HEK293T (cell line): ENCODE measurements around the gene PEA15.

Experiments used
- CTCF ChIA-PET: fragments of 350-600 bp; formaldehyde crosslinking; extraction: SDS; loops from one replicate; lab custom pipeline; 2021; ENCODE audit warnings: antibody characterized with exemption, inconsistent platforms; lab: Yijun Ruan, JAX
- POLR2A ChIA-PET: fragments of 350-600 bp; formaldehyde crosslinking; extraction: SDS; loops from one replicate; lab custom pipeline; 2020; ENCODE audit warnings: antibody characterized with exemption, inconsistent platforms; lab: Yijun Ruan, JAX
- DNase-seq: peaks from one replicate; pipeline ENCODE4 v3.0.0; 2012; ENCODE audit warnings: mixed read lengths; ENCODE audit errors: extremely low spot score
- ARNT ChIP-seq: fragments of 450-650 bp; IDR thresholded peaks from 2 replicates; pipeline ENCODE4 v1.6.1; 2017; ENCODE audit warnings: mild to moderate bottlenecking
- BHLHE40 ChIP-seq: fragments of 450-650 bp; IDR thresholded peaks from 2 replicates; pipeline ENCODE4 v1.6.1; 2016; ENCODE audit warnings: mild to moderate bottlenecking, moderate library complexity, borderline replicate concordance
- CTBP1 ChIP-seq: fragments of 450-650 bp; IDR thresholded peaks from 2 replicates; pipeline ENCODE4 v1.6.1; 2016; ENCODE audit warnings: borderline replicate concordance
- ELF4 ChIP-seq: fragments of 450-650 bp; IDR thresholded peaks from 2 replicates; pipeline ENCODE4 v1.6.1; 2017; ENCODE audit warnings: antibody characterized with exemption
- FOXA1 ChIP-seq: fragments of 450-650 bp; IDR thresholded peaks from 2 replicates; pipeline ENCODE4 v1.6.1; 2016; ENCODE audit warnings: mild to moderate bottlenecking
- FOXK2 ChIP-seq: fragments of 450-650 bp; IDR thresholded peaks from 2 replicates; pipeline ENCODE4 v1.6.1; 2016; ENCODE audit warnings: mild to moderate bottlenecking
- FOXM1 ChIP-seq: fragments of 450-650 bp; IDR thresholded peaks from 2 replicates; pipeline ENCODE4 v1.6.1; 2017; ENCODE audit warnings: mild to moderate bottlenecking, borderline replicate concordance
- HDGF ChIP-seq: fragments of 450-650 bp; IDR thresholded peaks from 2 replicates; pipeline ENCODE4 v1.6.1; 2017; ENCODE audit warnings: antibody characterized with exemption, borderline replicate concordance
- L3MBTL2 ChIP-seq: fragments of 450-650 bp; conservative IDR thresholded peaks from 2 replicates; pipeline ENCODE4 v1.6.1; 2016; ENCODE audit warnings: mild to moderate bottlenecking
- LEF1 ChIP-seq: fragments of 450-650 bp; IDR thresholded peaks from 2 replicates; pipeline ENCODE4 v1.6.1; 2017; ENCODE audit warnings: mild to moderate bottlenecking, borderline replicate concordance
- NFRKB ChIP-seq: fragments of 450-650 bp; IDR thresholded peaks from 2 replicates; pipeline ENCODE4 v1.6.1; 2016; ENCODE audit warnings: mild to moderate bottlenecking, moderate library complexity
- PKNOX1 ChIP-seq: fragments of 450-650 bp; IDR thresholded peaks from 2 replicates; pipeline ENCODE4 v1.6.1; 2016
- SP1 ChIP-seq: fragments of 450-650 bp; IDR thresholded peaks from 2 replicates; pipeline ENCODE4 v1.6.1; 2017
- SUZ12 ChIP-seq: fragments of 450-650 bp; IDR thresholded peaks from 2 replicates; pipeline ENCODE4 v1.6.1; 2016; ENCODE audit warnings: mild to moderate bottlenecking
- TARDBP ChIP-seq: fragments of 450-650 bp; IDR thresholded peaks from 2 replicates; pipeline ENCODE4 v1.6.1; 2016
- ZNF384 ChIP-seq: fragments of 450-650 bp; IDR thresholded peaks from 2 replicates; pipeline ENCODE4 v1.6.1; 2016

The PEA15 gene

DNA sequence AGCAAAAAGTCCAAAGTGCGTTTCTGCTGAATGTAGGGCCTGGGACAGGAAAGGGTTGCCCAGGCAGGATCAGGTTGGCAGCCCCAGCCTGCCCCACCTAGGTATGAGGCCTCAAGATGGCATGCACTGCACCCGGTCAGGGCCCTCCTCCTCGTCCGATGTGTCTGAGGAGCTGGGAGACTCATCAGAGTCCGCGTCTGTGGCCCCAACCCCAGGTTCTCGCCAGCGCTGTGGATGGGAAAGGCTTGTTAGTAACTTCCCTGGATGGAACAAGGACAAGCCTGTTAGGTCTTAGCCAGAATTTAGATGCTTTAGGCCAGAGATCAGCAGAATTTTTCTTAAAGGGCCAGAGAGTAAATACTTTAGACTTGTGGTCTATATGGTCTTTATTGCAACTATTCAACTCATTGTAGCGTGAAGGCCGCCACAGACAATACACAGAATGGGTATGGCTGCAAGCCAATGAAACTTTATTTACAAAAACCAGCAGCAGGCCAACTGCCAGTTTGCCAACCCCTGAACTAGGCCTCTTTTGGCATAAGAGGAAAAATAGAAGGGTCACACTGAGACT lies 12.4 kb downstream of the PEA15 start:
- ChIA-PET POLR2A (no interaction called here), CTCF (no interaction called here)
- TF ChIP-seq ZNF384, result no peak
- TF ChIP-seq TARDBP, result no peak
- TF ChIP-seq NFRKB, result no peak
- no peak for TF ChIP-seq SUZ12
- TF ChIP-seq FOXM1, result no peak
- no peak for TF ChIP-seq ELF4
- no peak for TF ChIP-seq LEF1
- TF ChIP-seq BHLHE40, result no peak
- TF ChIP-seq PKNOX1, result no peak
- no peak for DNase-seq

DNA sequence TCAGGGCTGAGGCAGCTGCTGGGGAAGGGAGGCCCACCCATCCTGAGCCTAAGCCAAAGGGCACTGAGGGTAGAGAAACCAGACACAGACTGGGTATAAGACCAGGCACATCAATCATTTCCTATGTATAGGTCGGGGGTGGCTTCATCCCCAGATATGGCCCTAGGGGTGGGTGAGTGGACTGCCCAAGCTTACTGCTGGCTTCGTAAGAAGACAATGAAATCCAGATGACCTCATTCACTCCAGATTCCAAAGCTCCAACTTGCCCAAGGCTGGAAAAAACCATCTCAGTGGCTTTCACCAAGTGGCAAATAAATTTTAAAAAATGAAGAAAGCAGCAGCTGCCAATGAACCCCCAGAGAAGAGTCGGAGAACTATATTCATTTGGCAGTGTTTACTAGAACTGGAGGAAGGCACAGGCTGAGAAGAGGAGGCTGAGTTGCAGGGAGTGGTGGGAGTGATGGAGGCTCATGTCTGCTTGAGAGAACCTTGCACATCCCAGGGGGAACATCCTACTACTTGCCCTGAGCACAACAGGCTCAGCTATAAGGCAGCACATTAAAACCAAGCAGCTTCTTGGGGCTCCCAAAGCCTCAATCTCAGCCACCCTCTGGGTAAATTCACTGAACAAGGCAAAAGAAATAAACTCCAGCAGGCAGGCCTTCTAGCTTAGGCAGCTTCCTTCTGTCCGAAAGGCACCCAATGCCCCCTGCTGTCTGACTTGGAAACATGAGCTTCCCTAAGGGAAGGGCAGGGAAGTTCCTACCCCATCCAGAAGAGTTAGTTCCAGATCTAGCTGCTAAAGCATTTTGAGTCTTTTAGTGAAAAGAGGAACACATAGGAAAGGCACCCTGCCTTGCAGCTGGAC lies 14.1 kb downstream of the PEA15 start:
- ChIA-PET CTCF (interaction anchor here (0.8 to 3.6 kb wide), 10 partner anchors 22 to 132 kb away, joined by 3 to 30 read pairs (median 4); no protein-coding TSS in a partner anchor), POLR2A (interaction anchor here (0.9 to 1.0 kb wide), 2 partner anchors 14 to 41 kb away, joined by 3 read pairs; partner anchors contain the start of gene PEA15)
- peak; percentile 57 for DNase-seq
- TF ChIP-seq LEF1 (no peak), CTBP1 (no peak), PKNOX1 (no peak), BHLHE40 (no peak), ELF4 (no peak), ZNF384 (no peak), HDGF (no peak), ARNT (no peak), SUZ12 (no peak), NFRKB (no peak)

GRCh38 chr1:160220301-160220700 lies 15.1 kb downstream of the PEA15 start:
- ChIA-PET CTCF (interaction anchor here (0.8 to 3.6 kb wide), 8 partner anchors 21 to 133 kb away, joined by 3 to 30 read pairs (median 4); no protein-coding TSS in a partner anchor), POLR2A (interaction anchor here (1.0 kb wide), 1 partner anchor 40 kb away, joined by 3 read pairs; no protein-coding TSS in a partner anchor)
- TF ChIP-seq ZNF384 (no peak), FOXA1 (no peak), PKNOX1 (no peak), ARNT (no peak), FOXK2 (no peak), ELF4 (no peak), BHLHE40 (no peak), CTBP1 (no peak), FOXM1 (no peak)

GRCh38 chr1:160221089-160221488 lies 15.9 kb downstream of the PEA15 start:
- DNase-seq, result no peak
- TF ChIP-seq FOXA1 (no peak), TARDBP (no peak), ELF4 (no peak), SUZ12 (no peak), NFRKB (no peak), LEF1 (no peak), BHLHE40 (no peak), ARNT (no peak), FOXM1 (no peak), HDGF (no peak), CTBP1 (no peak), FOXK2 (no peak), PKNOX1 (no peak), L3MBTL2 (no peak), SP1 (no peak)
- POLR2A ChIA-PET, result no interaction called here
- CTCF ChIA-PET, result interaction anchor here (3.6 kb wide), 1 partner anchor 29 kb away, joined by 30 read pairs; no protein-coding TSS in a partner anchor

More at GRCh38 chr1:160220301-160220700, 15.1 kb downstream of the PEA15 start:
- no peak for DNase-seq

- ChIA-PET POLR2A (no interaction called here), CTCF (no interaction called here)
- no peak for TF ChIP-seq PKNOX1
- TF ChIP-seq SUZ12, result no peak
- TF ChIP-seq CTBP1, result no peak
- no peak for TF ChIP-seq TARDBP
- no peak for TF ChIP-seq SP1
- no peak for TF ChIP-seq FOXA1
- no peak for TF ChIP-seq NFRKB
- TF ChIP-seq BHLHE40, result no peak
- no peak for TF ChIP-seq L3MBTL2
- TF ChIP-seq FOXM1, result no peak
- no peak for TF ChIP-seq ZNF384
- TF ChIP-seq ELF4, result no peak
- no peak for TF ChIP-seq ARNT
- TF ChIP-seq FOXK2, result no peak
- no peak for TF ChIP-seq LEF1
- no peak for TF ChIP-seq HDGF
- DNase-seq, result no peak
Measured at GRCh38 chr1:160222546-160222945, 17.4 kb downstream of the PEA15 start.
